Activated CD8-positive, alpha-beta memory T cell treated with anti-CD3 and anti-CD28 coated beads for 4 hours (primary cell): ENCODE results near the gene ROBO2.

ENCODE experiments used
- DNase-seq, 2 donors: peaks; one replicate each; pipeline ENCODE4 v3.0.0-alpha.2; 2020; ENCODE audit warnings: low read depth in 2 of 2

Gene ROBO2

DNA sequence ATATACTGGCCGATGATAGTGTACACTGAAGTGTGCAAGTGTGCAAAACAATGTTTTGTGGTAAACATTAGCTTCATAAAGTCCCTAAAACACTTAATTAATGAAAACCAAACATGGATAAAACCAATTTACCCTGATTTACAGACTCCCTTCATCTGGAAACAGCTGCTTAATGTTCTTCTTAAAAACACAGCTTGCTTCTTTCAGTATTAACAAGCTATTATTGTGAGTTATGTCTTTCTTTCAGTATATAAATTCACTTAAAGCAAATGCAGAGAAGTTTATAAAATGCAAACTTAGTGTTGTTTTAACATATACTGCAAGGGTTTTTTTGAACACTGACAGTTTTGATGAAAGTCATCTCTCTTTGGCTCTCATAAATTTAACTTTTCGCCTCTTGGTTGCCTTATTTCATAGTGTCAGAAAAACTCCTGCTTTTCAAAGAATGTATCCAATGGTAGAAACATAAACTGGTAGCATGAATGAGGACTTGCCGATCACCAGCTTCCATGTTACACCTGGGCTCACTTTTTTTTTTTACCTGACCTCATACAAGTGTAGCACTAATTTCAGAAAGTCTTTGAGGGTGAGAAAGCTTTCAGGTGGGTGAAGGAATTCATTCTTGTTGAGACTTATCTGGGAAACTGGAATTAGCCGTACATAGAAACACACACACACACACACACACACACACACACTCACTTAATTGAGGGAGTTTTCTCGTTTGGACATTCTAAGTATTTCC is 532.2 kb downstream of the ROBO2 start:
- no peak for DNase-seq

DNA sequence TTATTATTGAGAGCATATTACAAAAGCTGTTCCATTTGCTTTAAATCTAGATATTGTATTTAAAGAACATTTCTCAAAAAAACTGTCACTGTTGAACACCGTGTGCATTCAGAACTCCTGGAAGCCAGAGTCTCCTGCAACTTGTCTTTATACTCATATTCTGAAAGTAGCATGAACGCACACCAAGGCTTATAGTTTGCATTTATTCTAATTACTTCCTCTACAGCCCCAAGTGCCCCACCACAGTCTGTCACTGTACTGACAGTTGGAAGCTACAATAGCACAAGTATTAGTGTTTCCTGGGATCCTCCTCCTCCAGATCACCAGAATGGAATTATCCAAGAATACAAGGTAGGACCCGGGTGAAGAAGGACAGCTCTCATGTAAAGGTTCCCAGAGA is 537.4 kb downstream of the ROBO2 start:
- no peak for DNase-seq

DNA sequence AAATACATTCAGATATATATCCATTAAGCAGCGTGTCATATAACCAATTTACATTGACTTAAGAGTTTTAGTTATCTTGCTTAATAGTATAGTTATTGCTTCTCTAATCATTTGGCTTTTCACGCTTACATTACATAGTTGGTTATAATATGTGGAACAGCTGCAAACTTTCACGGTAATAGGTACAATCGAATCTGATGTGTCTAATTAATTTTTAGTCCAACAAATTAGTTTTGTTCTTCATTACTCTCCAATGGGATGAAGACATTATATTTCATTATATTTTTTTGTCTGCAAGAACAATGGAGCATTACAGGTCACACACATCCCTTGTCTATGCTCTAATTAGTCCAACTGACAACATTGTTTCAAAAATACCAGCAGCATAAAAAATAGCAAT is 546.3 kb downstream of the ROBO2 start:
- no peak for DNase-seq

DNA sequence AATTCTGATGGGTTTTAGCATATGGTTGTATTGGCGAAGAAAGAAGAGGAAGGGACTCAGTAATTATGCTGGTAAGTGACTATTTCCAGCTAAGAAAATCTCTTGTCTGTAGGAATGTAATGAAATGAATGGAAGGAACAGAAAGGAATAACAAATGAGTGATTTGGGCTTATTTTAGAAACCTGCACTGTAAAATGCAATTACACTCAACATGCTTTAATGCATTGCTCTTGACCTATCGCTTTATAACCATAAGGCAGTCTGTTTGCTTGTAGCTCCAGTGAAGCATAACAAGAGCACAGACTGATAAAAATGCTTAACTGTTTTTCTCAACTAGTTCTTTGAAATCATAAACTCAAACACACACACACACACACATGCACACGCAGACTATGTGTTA is 549.0 kb downstream of the ROBO2 start:
- DNase-seq: no peak

DNA sequence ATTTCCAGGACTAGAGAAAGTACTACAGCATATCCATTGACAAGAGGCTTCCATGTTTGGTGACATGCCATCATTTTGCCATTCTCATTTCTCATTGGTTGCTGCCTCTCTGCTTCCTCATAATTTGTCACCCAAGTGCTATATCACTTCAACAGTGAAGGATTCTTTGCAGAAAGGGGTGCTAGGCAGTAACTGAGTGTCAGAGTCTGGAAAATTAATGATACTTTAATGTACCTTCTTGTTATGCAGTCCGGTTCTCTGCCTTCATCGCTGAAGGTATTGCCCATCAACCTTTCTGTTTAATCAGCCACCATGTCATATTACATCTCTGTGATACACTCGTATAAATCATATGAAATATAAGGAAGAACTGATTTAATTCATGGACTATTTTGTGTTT is 550.3 kb downstream of the ROBO2 start:
- DNase-seq: no peak

DNA sequence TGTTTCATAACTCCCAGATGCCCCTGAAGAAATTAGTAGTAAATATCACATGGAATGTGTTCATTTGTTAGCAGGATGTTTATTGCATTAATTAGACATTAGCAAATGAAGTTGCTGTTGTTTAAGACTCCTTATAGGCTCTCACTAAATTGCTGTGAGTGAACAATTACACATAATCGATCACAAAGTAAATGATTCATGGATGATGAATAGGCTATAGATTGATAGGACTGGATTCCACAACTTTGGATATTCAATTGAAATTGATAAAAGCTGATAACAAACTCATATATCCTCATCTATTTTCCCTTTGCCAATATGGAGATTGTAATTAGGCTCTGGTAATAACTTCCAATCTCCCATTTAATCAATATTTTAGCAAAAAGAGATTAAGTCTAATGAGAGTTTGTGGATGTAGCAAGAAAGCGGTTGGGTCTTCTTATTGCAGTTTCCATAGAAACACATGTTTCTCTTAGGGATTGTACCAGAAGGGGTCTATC is 555.5 kb downstream of the ROBO2 start:
- DNase-seq: no peak

DNA sequence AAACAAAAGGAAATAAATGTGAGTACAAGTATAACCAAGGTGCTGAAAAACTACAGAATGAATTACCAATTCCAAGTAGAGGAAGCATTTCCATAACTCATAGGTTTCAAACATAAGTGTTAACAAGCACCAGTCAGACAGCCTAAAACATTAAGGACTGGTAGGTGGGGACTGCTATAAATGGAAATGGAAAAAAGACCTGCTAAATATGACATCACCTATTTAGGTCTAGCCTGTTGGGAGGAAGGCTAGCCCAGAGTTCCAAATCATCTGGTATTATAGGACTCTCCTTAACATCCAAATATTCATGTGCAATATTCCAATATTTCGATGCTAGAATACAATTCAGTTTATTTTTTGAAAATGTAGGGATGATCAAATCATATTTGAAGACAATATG is 560.0 kb downstream of the ROBO2 start:
- no peak for DNase-seq

DNA sequence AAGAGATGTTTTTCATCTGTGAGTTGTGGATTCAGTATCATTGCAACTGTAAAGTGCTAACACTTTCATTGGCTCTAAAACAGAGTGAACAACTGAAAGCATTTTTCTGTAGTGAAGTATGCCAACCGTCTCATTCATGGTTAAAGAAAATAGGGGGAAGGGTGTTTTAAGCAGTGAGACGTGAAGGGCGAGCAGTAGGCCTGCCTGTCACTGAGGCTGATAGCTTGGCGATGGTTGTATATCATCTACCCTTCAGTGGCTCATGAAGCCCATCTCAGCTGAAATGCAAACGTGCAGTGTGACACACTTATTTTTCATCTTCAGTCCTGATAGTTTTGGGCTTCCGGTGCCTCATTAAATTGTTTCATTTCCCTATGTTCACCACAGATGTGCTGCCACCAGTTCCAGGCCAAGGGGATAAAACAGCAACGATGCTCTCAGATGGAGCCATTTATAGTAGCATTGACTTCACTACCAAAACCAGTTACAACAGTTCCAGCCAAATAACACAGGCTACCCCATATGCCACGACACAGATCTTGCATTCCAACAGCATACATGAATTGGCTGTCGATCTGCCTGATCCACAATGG is 562.0 kb downstream of the ROBO2 start:
- no peak for DNase-seq

DNA sequence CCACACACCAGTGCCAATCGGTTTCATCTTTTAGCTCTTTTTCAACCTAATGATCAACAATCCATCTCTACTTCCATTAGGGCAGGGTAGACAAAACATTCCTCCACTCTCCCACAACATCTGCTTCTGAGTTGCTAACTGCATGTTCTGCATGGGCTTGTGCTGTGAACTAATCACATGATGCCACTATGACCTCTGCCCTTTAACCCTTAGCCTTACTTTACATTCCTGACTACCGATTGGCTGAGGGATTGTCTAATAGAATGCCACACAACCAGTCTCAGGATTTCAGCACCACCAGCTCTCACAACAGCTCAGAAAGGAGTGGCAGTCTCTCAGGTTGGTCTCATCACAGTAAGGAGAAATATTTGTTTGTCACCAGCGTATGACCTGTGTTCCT is 562.8 kb downstream of the ROBO2 start:
- no peak for DNase-seq

DNA sequence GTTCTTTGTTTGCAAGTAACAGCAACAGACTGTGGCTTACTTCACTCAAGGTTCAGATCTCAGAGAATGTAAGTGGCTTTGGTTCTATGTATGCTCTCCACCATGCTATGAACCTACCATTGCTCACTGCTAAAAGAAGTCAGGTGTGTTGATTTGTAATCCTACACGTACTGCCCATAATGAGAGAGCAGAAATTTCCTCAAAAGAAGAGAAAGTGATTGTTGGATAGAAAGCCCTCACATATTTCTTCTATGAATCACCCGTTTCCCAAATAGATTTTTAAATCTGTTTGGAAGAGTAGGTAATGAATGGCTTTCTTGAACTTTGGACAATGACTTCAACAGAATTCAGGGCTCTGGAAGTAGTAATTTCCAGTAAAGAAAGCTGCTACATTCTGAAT is 565.4 kb downstream of the ROBO2 start:
- DNase-seq: no peak

DNA sequence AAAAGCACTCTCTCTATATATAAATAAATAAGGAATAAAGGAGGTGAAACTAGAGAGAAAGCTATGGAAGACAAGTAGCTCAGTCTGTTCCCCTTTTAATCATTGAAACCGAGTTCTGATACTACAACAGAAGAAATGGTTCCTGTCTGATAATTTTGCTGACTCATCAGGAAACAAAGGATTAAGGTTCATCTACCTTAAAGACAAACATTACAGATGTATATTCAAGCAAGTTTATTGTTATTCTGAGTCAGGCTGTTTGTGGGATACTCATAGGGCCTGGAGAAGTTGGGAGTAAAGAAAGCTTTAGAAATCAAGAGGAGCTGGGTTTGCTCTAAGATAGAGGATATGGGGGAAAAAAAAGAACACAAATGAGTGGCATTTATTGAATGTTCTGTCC is 566.0 kb downstream of the ROBO2 start:
- DNase-seq: no peak

DNA sequence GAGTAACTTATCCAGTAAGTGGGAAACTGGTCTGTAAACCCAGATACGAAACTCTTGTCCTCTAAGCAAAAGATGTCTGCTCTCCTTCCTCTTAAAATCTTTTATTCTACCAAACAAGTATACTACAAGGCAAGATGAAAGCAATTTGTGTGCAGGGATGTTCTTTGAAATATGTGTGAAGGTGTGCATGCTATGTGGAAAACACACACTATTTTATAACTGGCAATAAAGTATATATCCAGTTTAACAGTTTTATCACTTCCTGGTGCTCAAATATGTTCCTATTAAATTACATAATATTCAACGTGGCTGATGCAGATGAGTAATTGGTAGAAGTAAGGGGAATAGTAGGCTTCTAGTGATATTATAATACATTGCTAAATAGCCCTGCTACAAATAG is 566.5 kb downstream of the ROBO2 start:
- no peak for DNase-seq

DNA sequence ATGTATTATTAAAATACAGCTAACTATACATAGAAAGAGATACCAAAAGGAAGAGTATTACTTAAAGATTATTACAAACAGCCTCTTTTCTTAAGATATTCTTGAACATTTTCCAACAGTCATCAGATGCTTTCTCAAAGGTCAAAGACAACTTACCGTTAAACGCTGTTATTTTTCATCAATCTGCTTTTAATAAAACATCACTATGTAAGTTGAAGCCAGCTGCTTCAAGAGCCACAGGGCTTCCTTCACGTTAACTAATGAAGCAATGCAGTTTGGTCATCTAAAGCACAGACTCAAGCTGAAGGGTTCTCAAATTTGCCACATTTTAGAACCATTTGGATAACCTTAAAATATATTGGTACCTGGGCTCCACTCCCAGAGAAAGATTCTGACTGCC is 578.8 kb downstream of the ROBO2 start:
- no peak for DNase-seq

DNA sequence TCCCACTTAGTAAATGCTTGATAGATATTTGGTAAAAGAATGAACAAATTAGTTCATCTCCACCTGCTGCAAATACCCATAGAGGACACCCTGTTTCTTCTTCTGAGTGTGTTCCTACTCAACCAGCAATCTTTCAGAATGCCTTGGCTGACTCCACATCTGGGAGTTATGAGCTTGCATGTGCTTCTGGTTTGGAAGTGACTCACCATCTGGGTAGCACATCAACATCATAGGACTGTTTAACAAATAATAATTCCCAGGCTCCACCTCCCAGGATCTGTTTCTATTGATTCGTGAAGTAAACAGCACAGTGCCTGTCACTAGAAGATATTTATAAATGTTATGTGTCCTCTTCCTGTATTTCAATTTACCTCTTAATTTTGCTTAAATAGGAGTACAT is 580.1 kb downstream of the ROBO2 start:
- no peak for DNase-seq

DNA sequence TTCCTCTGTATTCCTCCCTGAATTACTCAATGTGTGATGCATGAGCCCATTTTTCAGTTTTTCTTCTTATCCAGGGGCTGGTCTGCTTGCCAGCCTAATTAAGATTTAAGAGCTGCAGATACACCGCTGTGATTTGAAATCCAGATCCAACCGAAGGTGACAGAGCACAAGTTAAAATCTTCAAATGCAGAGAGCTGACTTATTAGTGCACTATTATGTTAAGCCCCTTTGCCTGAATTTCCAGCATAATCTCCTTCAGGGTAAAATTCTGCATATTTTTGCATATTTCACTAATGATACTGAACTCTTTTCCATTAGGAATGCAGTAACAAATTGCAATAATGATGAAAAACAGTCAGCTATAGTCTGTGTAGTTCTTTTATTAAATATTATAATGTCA is 583.6 kb downstream of the ROBO2 start:
- DNase-seq: no peak

DNA sequence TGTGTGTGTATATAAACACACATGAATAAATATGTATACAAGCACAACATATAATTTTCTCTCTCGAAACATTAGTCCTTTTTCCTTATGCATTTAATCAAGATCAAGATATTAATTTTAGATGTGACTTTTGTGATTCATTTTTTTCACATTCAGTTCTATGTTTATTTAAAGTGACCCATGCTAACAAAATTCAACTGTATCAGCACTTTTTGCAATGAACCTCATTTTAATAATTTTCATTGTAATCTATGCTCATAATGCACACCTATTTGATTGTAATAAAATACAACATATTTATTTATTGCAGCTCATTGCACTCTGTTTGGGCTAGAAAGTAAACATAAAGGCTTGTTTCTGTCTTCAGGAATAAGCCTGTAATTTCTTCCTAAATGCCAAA is 586.3 kb downstream of the ROBO2 start:
- no peak for DNase-seq

DNA sequence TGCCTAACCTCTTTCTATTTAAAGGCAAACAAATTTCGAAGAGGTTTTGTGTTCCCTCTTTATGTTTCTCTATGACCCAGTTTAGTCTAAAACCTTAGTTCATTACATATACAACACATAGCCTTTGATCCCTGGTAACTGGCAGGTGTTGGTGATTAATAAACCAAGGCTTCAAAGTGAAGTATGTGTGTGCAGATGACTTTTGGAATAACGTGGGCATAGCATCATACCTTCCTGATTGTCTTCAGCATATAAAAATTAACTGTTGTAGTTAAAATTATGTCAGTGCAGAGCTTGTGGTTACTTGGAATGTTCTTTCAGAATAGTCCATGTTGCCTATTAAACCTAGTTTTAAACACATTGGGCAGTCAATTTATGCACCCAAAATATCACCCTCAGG is 608.3 kb downstream of the ROBO2 start:
- no peak for DNase-seq

DNA sequence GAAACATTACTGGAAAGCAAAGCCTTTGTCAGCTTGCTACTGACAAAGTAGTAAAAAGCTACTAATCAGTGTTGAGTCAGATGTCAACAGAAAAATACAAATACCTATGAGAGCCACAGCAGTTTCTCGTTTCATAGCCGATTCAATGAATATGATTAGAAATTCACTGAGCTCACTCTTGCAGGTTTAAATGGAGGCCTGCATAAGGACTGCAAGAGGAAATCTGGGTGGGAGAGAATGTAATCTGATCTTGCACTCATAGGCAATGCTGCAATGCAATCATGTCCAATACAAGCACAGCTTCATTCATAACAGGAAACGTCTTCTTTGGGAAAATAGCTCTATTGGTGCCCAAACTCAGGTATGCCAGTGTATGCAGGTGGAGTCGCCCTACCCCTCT is 608.8 kb downstream of the ROBO2 start:
- DNase-seq: no peak

DNA sequence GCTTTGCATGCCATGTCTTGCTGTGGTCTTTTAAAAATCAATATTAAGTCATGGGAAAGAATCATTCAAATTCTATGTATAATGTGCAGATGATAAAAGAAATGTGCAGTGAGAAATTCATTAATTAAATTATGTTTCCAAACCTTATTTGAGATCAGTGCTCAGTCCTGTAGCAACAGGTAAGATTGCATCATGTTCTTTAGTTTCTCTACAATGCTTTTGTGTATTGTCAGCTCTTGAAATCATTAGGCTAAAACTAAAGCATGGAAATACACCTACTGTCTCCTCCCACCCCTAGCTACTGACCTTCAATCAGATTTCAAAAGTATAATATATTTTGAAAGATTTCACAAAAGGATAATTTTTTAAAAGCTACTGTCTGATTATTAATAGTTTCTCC is 612.7 kb downstream of the ROBO2 start:
- DNase-seq: no peak

DNA sequence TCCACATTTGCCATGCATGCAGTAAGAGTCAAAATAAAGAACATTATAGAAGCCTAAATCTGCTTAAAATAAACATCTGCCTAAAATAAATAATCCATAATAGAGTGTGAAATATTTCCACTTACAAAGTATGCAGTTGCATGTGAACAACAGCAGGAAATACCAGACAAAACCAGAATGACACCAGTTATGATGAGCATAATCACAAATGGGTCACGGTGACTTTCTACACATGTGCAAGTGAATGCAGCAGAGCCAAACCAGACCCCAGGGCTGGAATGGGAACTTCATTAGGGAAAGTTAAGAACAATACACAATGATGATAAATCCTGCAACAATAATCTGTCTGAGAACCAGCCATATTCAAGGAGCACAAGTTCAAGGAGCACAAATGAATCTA is 615.5 kb downstream of the ROBO2 start:
- DNase-seq: no peak

DNA sequence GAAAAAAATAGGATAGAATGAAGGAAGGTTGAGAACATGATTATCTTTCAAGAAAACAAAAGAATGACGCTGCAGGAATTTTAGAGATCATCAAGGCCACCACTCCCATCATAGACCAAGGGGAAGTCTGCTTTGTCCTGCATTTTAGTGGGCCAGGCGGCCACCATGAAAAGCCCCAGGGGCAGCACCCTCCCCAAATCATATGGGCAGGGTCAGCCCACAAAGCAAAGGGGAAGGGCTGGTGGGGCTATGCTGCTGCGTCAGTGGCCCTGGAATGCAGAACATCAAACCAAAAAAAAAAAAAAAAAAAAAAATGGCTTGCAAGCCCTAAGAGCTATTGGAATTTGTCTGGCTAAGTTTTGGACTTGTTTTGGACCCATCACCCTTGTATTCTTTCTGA is 620.8 kb downstream of the ROBO2 start:
- no peak for DNase-seq

DNA sequence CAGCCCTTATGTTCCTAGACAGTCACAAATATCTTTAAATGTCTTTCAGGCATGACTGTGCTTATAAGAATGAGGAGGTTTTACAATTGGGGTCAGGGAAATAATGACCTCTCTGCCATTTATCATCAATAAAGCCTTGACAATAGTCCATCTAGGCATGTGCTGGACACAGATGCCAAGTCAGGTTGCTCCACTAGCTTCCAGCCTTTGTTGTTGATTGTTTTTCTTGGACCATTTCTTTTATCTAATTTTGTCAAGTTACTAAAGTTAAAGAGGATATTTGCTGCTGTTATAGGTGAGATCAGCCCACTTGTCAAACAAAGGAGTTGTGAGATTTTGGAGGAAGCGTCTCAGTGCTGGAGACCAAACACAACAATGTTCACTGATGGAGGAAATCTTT is 628.0 kb downstream of the ROBO2 start:
- DNase-seq: no peak

DNA sequence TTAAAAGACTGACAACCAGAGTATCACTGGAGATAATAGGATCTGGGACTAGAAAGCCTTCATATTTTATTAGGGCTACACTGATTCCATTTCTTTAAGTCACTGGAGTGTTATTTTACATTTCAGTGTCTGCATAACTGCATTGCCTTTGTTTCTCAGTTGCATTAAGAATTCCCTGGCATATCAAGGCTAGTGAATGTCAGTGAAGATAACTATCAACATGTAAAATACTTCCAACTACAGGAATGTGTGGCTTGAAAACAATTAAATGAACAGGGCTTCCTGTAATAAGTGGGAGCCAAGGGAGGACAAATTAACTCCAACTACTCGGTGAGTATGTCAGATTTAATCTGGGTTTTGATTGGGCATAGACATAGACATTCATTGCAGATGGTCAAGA is 628.5 kb downstream of the ROBO2 start:
- no peak for DNase-seq

DNA sequence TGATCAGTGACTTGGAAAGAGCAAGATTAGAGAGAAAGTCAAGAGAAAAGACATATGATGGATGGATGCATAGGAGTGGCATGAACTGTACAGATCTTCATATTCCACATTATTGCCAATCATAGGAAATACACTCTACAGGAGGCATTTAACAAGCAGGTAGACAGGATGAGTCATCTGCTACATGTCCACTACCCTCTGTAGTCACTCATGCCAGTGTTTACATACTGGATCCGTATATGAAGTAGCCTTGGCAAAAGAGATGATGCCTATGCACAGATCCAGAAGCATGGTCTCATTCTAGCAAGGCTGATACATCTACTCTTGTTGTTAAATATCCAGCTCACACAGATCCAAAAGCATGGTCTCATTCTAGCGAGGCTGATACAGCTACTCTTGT is 632.1 kb downstream of the ROBO2 start:
- no peak for DNase-seq
